Kidney epithelial cell (primary cell): ENCODE results near the gene NCKAP5. TPM values are rescaled to one million over a fixed set of nuclear protein-coding genes. Genes with fewer than 3 reads are reported as not detected.
A peak's percentile ranks its signal among the peaks of the same experiment; 100 is the strongest.

ENCODE experiments used
- DNase-seq: peaks from one replicate; pipeline ENCODE4 v3.0.0-alpha.2; 2010; ENCODE audit warnings: low read depth
- H3K27me3 ChIP-seq: 2 replicates; pipeline ENCODE4 v1.6.0; 2011; ENCODE audit warnings: low read length; ENCODE audit not compliant: control insufficient read depth, insufficient read depth
- H3K36me3 ChIP-seq: 2 replicates; pipeline ENCODE4 v1.5.1; 2011; ENCODE audit warnings: low read length; ENCODE audit not compliant: control insufficient read depth, insufficient read depth
- H3K4me3 ChIP-seq: 2 replicates; pipeline ENCODE4 v1.5.1; 2011; ENCODE audit warnings: low read depth, mild to moderate bottlenecking, control low read depth, low read length
- total RNA-seq: library from RNA; depleted of rRNA; stranded (reverse); fragments of >200 nt; gene quantifications from 2 replicates; pipeline ENCODE4 v1.2.3, GENCODE V29; 2015
- TF ChIP-seq, protein P1 (sequence below): IDR thresholded peaks from 2 replicates; pipeline ENCODE4 v1.5.1; 2011; ENCODE audit warnings: mild to moderate bottlenecking, moderate library complexity, low read length, control low read depth, inconsistent platforms; ENCODE audit not compliant: insufficient read depth, poor library complexity, severe bottlenecking

Gene NCKAP5
- total RNA-seq, 1 donor from 2014 or later: 0.33 TPM

DNA sequence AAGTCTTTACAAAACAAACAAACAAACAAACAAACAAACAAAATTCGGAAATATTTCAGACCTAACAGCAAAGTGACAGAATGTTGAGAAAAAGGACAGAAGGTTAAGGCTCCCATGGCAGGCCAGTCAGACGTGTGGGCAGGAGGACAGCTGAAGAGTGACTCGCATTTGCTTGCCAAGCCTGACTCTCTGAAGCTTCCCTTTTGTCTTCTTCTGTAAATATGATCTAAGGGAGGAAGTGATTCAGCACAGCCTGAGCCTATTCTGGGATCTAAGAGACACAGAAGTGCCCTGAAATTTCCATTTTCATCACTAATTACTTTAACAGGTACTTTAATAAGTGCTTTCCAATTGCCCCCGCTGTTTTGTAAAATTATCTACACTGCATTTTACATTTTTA lies 764.2 kb downstream of the NCKAP5 start:
- H3K36me3 ChIP-seq: no peaks in the 10 kb centered on the region
- no peak overlapping the region for H3K4me3 ChIP-seq
- H3K27me3 ChIP-seq: no peaks in the 10 kb centered on the region
- peak; percentile 41 for DNase-seq
- TF ChIP-seq, protein P1, sequence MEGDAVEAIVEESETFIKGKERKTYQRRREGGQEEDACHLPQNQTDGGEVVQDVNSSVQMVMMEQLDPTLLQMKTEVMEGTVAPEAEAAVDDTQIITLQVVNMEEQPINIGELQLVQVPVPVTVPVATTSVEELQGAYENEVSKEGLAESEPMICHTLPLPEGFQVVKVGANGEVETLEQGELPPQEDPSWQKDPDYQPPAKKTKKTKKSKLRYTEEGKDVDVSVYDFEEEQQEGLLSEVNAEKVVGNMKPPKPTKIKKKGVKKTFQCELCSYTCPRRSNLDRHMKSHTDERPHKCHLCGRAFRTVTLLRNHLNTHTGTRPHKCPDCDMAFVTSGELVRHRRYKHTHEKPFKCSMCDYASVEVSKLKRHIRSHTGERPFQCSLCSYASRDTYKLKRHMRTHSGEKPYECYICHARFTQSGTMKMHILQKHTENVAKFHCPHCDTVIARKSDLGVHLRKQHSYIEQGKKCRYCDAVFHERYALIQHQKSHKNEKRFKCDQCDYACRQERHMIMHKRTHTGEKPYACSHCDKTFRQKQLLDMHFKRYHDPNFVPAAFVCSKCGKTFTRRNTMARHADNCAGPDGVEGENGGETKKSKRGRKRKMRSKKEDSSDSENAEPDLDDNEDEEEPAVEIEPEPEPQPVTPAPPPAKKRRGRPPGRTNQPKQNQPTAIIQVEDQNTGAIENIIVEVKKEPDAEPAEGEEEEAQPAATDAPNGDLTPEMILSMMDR: no peak

DNA sequence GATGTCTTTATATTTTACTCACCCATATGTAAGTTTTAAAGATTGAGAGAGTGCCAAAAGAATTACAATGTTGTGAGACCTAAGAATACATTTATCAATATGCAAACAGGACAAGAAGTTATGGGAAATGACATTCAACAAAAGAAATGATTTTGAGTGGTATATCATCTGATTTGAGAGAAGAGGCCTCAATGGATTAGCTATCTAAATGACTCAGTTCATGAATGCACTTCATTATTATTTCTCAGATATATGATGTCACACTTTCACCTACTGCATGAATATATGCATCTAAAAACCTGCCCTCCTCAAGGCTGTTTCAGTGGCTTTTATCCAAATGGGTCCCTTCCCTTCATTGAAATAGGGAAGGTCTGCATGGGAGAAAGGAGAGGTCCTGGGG lies 769.9 kb downstream of the NCKAP5 start:
- TF ChIP-seq, protein P1: no peak
- no peak for DNase-seq
- no peak overlapping the region for H3K4me3 ChIP-seq
- H3K27me3 ChIP-seq: no peaks in the 10 kb centered on the region
- H3K36me3 ChIP-seq: no peaks in the 10 kb centered on the region

DNA sequence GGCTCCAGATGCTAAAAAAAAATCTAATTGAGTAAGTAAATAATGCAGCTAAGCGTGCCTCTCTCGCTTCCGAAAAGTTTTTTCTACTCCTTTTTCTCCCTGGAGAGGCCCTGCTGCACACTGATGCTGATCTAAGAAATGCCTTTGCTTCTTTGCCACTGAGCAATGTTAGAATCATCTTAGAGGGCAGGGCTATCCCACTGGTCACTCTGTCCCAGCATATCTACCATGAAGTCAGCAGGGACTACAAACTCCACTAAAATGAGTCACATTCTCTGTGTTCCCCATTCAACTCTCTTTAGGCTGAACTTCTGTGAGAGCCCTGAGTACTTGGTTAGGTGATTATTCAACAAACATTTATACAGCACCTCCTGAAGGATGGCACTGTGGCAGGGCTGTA lies 770.7 kb downstream of the NCKAP5 start:
- Histone ChIP-seq H3K4me3 (no peak overlapping the region), H3K27me3 (no peaks in the 10 kb centered on the region), H3K36me3 (no peaks in the 10 kb centered on the region)
- peak; percentile 48 for DNase-seq
- TF ChIP-seq, protein P1: no peak

DNA sequence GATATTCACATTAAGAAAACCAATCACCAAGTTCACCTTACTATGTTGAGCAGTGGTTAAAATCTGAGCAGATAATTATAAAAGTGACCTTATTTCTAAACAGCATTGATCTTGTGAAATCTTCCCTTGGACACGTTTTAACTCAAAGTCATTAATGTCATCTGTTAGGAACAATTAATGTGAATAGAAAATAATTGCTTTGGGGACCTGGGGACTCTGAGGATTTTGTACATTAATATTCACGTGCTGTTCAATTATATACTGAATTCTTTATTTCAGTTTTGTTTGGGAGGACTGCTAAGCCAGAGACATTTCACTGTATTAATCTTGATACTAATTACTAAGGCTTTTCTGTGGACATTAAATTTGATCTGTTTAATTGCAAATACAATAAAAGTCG lies 771.2 kb downstream of the NCKAP5 start:
- TF ChIP-seq, protein P1: no peak
- no peak for DNase-seq
- no peak overlapping the region for H3K4me3 ChIP-seq

DNA sequence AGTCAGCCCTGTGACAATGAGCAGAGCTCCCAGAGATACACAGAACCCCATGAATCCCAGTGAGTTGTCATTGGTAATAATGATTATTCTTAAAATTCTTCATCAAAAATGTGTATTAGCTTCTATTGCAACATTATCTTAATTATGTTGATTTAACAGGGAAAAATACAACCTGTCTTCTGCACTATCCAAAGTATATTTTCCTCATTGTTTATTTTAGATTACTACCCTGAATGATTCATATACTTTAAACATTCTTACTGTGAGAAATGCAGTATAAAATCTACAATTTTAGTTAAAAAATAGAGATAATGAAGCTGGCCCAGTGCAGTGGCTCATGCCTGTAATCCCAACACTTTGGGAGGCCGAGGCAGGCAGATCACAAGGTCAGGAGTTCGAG lies 773.0 kb downstream of the NCKAP5 start:
- H3K36me3 ChIP-seq: no peaks in the 10 kb centered on the region
- TF ChIP-seq, protein P1: no peak
- H3K4me3 ChIP-seq: no peak overlapping the region
- DNase-seq: no peak
- H3K27me3 ChIP-seq: no peaks in the 10 kb centered on the region

More for the DNA sequence above, 771.2 kb downstream of the NCKAP5 start:
- H3K36me3 ChIP-seq: no peaks in the 10 kb centered on the region
- H3K27me3 ChIP-seq: no peaks in the 10 kb centered on the region

DNA sequence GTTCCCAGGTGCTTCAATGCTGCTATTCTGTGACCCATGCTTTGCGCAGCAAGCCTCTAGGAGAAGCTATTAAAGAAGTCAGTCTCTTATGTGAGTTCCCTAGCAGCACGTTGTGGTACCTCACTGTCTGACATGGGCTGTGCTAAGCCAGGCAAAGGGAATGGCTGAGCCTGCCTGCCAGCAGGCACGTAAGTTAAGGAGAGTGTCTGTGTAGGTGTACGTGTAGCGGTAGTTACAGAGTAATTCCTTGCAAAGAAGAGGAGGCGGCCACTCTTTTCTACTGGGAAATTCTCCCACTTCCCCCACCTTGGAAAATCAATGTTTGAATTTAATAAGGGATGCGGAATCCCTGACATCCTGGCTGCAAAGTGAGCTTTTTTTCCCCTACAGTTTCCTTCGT lies 774.7 kb downstream of the NCKAP5 start:
- TF ChIP-seq, protein P1: no peak
- H3K36me3 ChIP-seq: no peaks in the 10 kb centered on the region
- DNase-seq: no peak
- no peak overlapping the region for H3K4me3 ChIP-seq
- H3K27me3 ChIP-seq: no peaks in the 10 kb centered on the region
